CD4-positive, alpha-beta T cell (primary cell): ENCODE measurements around the gene STAT3. TPM values are rescaled to one million over a fixed set of nuclear protein-coding genes. Genes with fewer than 3 reads are reported as not detected.
A peak's percentile ranks its signal among the peaks of the same experiment; 100 is the strongest.

Experiments
- ATAC-seq: fragments of 200-7000 bp; cut with Tn5 transposase; one replicate; pipeline ENCODE4 v1.10.0; 2022; ENCODE audit warnings: mild to moderate bottlenecking; ENCODE audit not compliant: poor library complexity
- CTCF ChIA-PET: fragments of 350-600 bp; sonication (Branson Sonifier 250); formaldehyde crosslinking; loops from one replicate; lab custom pipeline; 2021; ENCODE audit warnings: antibody characterized with exemption, inconsistent platforms; lab: Charles Lee
- POLR2A ChIA-PET: fragments of 350-600 bp; sonication (Branson Sonifier 250); formaldehyde crosslinking; loops from one replicate; lab custom pipeline; 2021; ENCODE audit warnings: antibody characterized with exemption, inconsistent platforms; lab: Charles Lee
- DNase-seq, 14 experiments: peaks; one replicate each; pipeline ENCODE4 v3.0.0-alpha.2; 2013 to 2020; ENCODE audit warnings: mixed read lengths in 2 of 14
- H3K27ac ChIP-seq, 2 donors: one replicate each; pipeline versions ENCODE4 v1.5.1 to v1.7.0; 2013; ENCODE audit warnings: low read length in 2 of 2, low read depth in 1 of 2, mild to moderate bottlenecking in 1 of 2
- H3K27me3 ChIP-seq, 2 experiments: 1 replicate in 1 of 2; 2 replicates in 1 of 2; pipeline versions ENCODE4 v1.6.1 to v1.7.0; 2013; ENCODE audit warnings: low read length in 2 of 2, control low read depth in 1 of 2, mild to moderate bottlenecking in 1 of 2, moderate library complexity in 1 of 2; ENCODE audit not compliant: insufficient read depth in 2 of 2, control insufficient read depth in 1 of 2
- H3K36me3 ChIP-seq: one replicate; pipeline ENCODE4 v1.6.1; 2013; ENCODE audit warnings: low read length, control low read depth; ENCODE audit not compliant: insufficient read depth
- H3K4me1 ChIP-seq: one replicate; pipeline ENCODE4 v1.6.1; 2013; ENCODE audit warnings: low read length, control low read depth; ENCODE audit not compliant: insufficient read depth
- H3K4me3 ChIP-seq: one replicate; pipeline ENCODE4 v1.5.1; 2013; ENCODE audit warnings: mild to moderate bottlenecking, low read length, moderate library complexity
- H3K9me3 ChIP-seq, 2 experiments: 1 replicate in 1 of 2; 2 replicates in 1 of 2; pipeline versions ENCODE4 v1.6.1 to v1.7.0; 2013; ENCODE audit warnings: low read length in 2 of 2, mild to moderate bottlenecking in 2 of 2, control low read depth in 1 of 2, moderate library complexity in 1 of 2; ENCODE audit not compliant: control insufficient read depth in 1 of 2, insufficient read depth in 1 of 2
- H3K27ac Mint-ChIP-seq: one replicate; pipeline ENCODE4 v1.8.0; 2020; ENCODE audit warnings: mixed read lengths
- H3K27me3 Mint-ChIP-seq: one replicate; pipeline ENCODE4 v1.8.0; 2021; ENCODE audit warnings: mixed read lengths
- H3K36me3 Mint-ChIP-seq: one replicate; pipeline ENCODE4 v1.8.0; 2021; ENCODE audit warnings: low read depth, mixed read lengths
- H3K4me1 Mint-ChIP-seq: one replicate; pipeline ENCODE4 v1.8.0; 2021; ENCODE audit warnings: low read depth, mixed read lengths
- H3K4me3 Mint-ChIP-seq: one replicate; pipeline ENCODE4 v1.8.0; 2020; ENCODE audit warnings: mild to moderate bottlenecking, mixed read lengths
- H3K9me3 Mint-ChIP-seq: one replicate; pipeline ENCODE4 v1.8.0; 2020; ENCODE audit warnings: mixed read lengths
- CTCF ChIP-seq: fragments of 200-600 bp; IDR thresholded peaks from one replicate; pipeline ENCODE4 v1.8.0; 2022; ENCODE audit warnings: antibody characterized with exemption, mild to moderate bottlenecking
- intact Hi-C, 2 experiments: fragments of 100-400 bp; cut with DNase I in 1 of 2; cut with micrococcal nuclease in 1 of 2; formaldehyde crosslinking; loops; one replicate each; pipeline versions ENCODE4 v1.15.1 to v1.9.0; 2023 to 2025; cut with DNase I, micrococcal nuclease
- total RNA-seq, 174 experiments: library from RNA in 2 of 174; stranded (reverse) in 2 of 174; gene quantifications; one replicate each; pipeline ENCODE4 v1.2.3 and lab custom pipeline; 2021 to 2026

The STAT3 gene
- total RNA-seq, 2 experiments from 2014 or later, result 315 to 319 TPM

- Mint-ChIP-seq H3K4me1 (peaks cover 72% of the 10 kb centered on the region), H3K27ac (no peak overlapping the region), H3K27me3 (no peaks in the 10 kb centered on the region), H3K9me3 (no peaks in the 10 kb centered on the region), H3K36me3 (peaks cover 52% of the 10 kb centered on the region), H3K4me3 (no peak overlapping the region)
- Histone ChIP-seq H3K4me1 (peaks cover 37% of the 10 kb centered on the region), H3K27me3 (no peaks in the 10 kb centered on the region), H3K9me3 (no peaks in the 10 kb centered on the region), H3K4me3 (no peak overlapping the region), H3K36me3 (peaks cover 9% of the 10 kb centered on the region), H3K27ac (no peak overlapping the region)
- no peak for TF ChIP-seq CTCF
- ChIA-PET CTCF (interaction anchor here (1.5 kb wide), 1 partner anchor 47 kb away, joined by 3 read pairs; no protein-coding TSS in a partner anchor), POLR2A (interaction anchor here (2.2 kb wide), 1 partner anchor 30 kb away, joined by 9 read pairs; the partner anchor contains the start of gene STAT3)
- intact Hi-C loops, result no loop called here
- ATAC-seq, result no peak
- DNase-seq, result no peak
Measured at GRCh38 chr17:42359133-42359532, 29.1 kb downstream of the STAT3 start.

GRCh38 chr17:42358434-42358833 lies 29.8 kb downstream of the STAT3 start:
- CTCF ChIA-PET, result interaction anchor here (0.6 to 0.9 kb wide), 3 partner anchors 8 to 27 kb away, joined by 3 read pairs; no protein-coding TSS in a partner anchor
- H3K27ac Mint-ChIP-seq, result no peak overlapping the region
- H3K27ac ChIP-seq, result no peak overlapping the region
- H3K36me3 ChIP-seq, result peaks cover 9% of the 10 kb centered on the region
- intact Hi-C loops, result no loop called here
- no peaks in the 10 kb centered on the region for H3K27me3 ChIP-seq
- ATAC-seq, result no peak
- peaks cover 46% of the 10 kb centered on the region for H3K36me3 Mint-ChIP-seq
- H3K4me3 Mint-ChIP-seq, result no peak overlapping the region
- H3K9me3 Mint-ChIP-seq, result no peaks in the 10 kb centered on the region
- H3K4me1 ChIP-seq, result peaks cover 32% of the 10 kb centered on the region
- no peak for DNase-seq
- no peaks in the 10 kb centered on the region for H3K27me3 Mint-ChIP-seq
- no peaks in the 10 kb centered on the region for H3K9me3 ChIP-seq
- POLR2A ChIA-PET, result interaction anchor here (1.3 to 2.2 kb wide), 2 partner anchors 11 to 30 kb away, joined by 5 to 9 read pairs; partner anchors contain the start of gene STAT3
- no peak overlapping the region for H3K4me3 ChIP-seq
- H3K4me1 Mint-ChIP-seq, result peaks cover 71% of the 10 kb centered on the region
- no peak for TF ChIP-seq CTCF

- H3K4me1 Mint-ChIP-seq, result peaks cover 51% of the 10 kb centered on the region
Measured at GRCh38 chr17:42354956-42355843, 33.0 kb downstream of the STAT3 start.

More at GRCh38 chr17:42354956-42355843, 33.0 kb downstream of the STAT3 start:
- Mint-ChIP-seq H3K36me3 (peaks cover 34% of the 10 kb centered on the region), H3K9me3 (no peaks in the 10 kb centered on the region), H3K4me3 (no peak overlapping the region), H3K27ac (peak overlapping the region; percentile 14), H3K27me3 (no peaks in the 10 kb centered on the region)
- ATAC-seq, result no peak
- Histone ChIP-seq H3K27me3 (no peaks in the 10 kb centered on the region), H3K9me3 (no peaks in the 10 kb centered on the region), H3K27ac (no peak overlapping the region), H3K4me1 (peaks cover 9% of the 10 kb centered on the region), H3K4me3 (no peak overlapping the region), H3K36me3 (no peaks in the 10 kb centered on the region)
- TF ChIP-seq CTCF, result no peak
- no peak for DNase-seq
- CTCF ChIA-PET, result interaction anchor here (0.7 kb wide), 1 partner anchor 313 kb away, joined by 3 read pairs; no protein-coding TSS in a partner anchor
- POLR2A ChIA-PET, result interaction anchor here (1.7 kb wide), 1 partner anchor 33 kb away, joined by 7 read pairs; the partner anchor contains the start of gene STAT3
- intact Hi-C loops, result no loop called here
